Activated CD4-positive, alpha-beta memory T cell treated with anti-CD3 and anti-CD28 coated beads, Interleukin-2, amount 10 ng/mL, durations not matched to agents 7 days and 5 days (primary cell): ENCODE data around the gene DCAF8L2. TPM values are rescaled to one million over a fixed set of nuclear protein-coding genes. Genes with fewer than 3 reads are reported as not detected.

ENCODE experiments used
- CTCF ChIA-PET: fragments of 350-600 bp; sonication (Branson Sonifier 250); formaldehyde crosslinking; loops from one replicate; lab custom pipeline; 2021; ENCODE audit warnings: antibody characterized with exemption, inconsistent platforms; lab: Charles Lee
- POLR2A ChIA-PET: fragments of 350-600 bp; sonication (Branson Sonifier 250); formaldehyde crosslinking; loops from one replicate; lab custom pipeline; 2021; ENCODE audit warnings: antibody characterized with exemption; lab: Charles Lee
- DNase-seq: peaks from one replicate; pipeline ENCODE4 v3.0.0-alpha.2; 2020
- H3K27ac Mint-ChIP-seq: one replicate; pipeline ENCODE4 v1.8.0; 2021; ENCODE audit warnings: mild to moderate bottlenecking, mixed read lengths
- H3K27me3 Mint-ChIP-seq: one replicate; pipeline ENCODE4 v1.8.0; 2021; ENCODE audit warnings: mixed read lengths
- H3K36me3 Mint-ChIP-seq: one replicate; pipeline ENCODE4 v1.8.0; 2021; ENCODE audit warnings: low read depth, mixed read lengths
- H3K4me1 Mint-ChIP-seq: one replicate; pipeline ENCODE4 v1.8.0; 2021; ENCODE audit warnings: mixed read lengths
- H3K4me3 Mint-ChIP-seq: one replicate; pipeline ENCODE4 v1.8.0; 2021; ENCODE audit warnings: mild to moderate bottlenecking, mixed read lengths
- H3K9me3 Mint-ChIP-seq: one replicate; pipeline ENCODE4 v1.8.0; 2021; ENCODE audit warnings: mixed read lengths
- total RNA-seq, 2 experiments: library from RNA; stranded (reverse); gene quantifications; one replicate each; pipeline ENCODE4 v1.2.3, GENCODE V29; 2021

Gene DCAF8L2
- total RNA-seq, 2 experiments from 2014 or later: not detected

- Mint-ChIP-seq H3K4me1 (no peaks in the 10 kb centered on the region), H3K27ac (no peak overlapping the region), H3K27me3 (no peaks in the 10 kb centered on the region), H3K36me3 (no peaks in the 10 kb centered on the region), H3K4me3 (no peak overlapping the region), H3K9me3 (no peaks in the 10 kb centered on the region)
- ChIA-PET POLR2A (no interaction called here), CTCF (no interaction called here)
- DNase-seq: no peak
Measured at GRCh38 chrX:27796640-27797257, 206.6 kb downstream of the DCAF8L2 start.

GRCh38 chrX:27797575-27797974, 207.4 kb downstream of the DCAF8L2 start:
- ChIA-PET POLR2A (no interaction called here), CTCF (no interaction called here)
- H3K27me3 Mint-ChIP-seq: no peaks in the 10 kb centered on the region
- H3K27ac Mint-ChIP-seq: no peak overlapping the region
- no peaks in the 10 kb centered on the region for H3K9me3 Mint-ChIP-seq
- DNase-seq: no peak
- no peak overlapping the region for H3K4me3 Mint-ChIP-seq
- no peaks in the 10 kb centered on the region for H3K36me3 Mint-ChIP-seq
- H3K4me1 Mint-ChIP-seq: no peaks in the 10 kb centered on the region

Other genes starting within 250 kb of the DCAF8L2 start
- not detected for gene PPP4R3C, start 127.0 kb upstream of the DCAF8L2 start, total RNA-seq
- gene MAGEB10, start 217.6 kb downstream of the DCAF8L2 start, total RNA-seq: not detected